GM23338 (cell line): ENCODE measurements around the gene SLC52A1. TPM values are rescaled to one million over a fixed set of nuclear protein-coding genes. Genes with fewer than 3 reads are reported as not detected.
A peak's percentile ranks its signal among the peaks of the same experiment; 100 is the strongest.

ENCODE experiments used
- ATAC-seq: fragments of 200-7000 bp; cut with Tn5 transposase; 3 replicates; pipeline ENCODE4 v1.9.1; 2020
- DNase-seq: peaks from one replicate; pipeline ENCODE4 v3.0.0-alpha.2; 2015; ENCODE audit warnings: low spot score
- H2AFZ ChIP-seq: fragments of 200-600 bp; sonication (generic); 2 replicates; pipeline ENCODE4 v1.8.0; 2016; ENCODE audit warnings: antibody characterized with exemption, mild to moderate bottlenecking, moderate library complexity
- H3F3A ChIP-seq: fragments of 200-600 bp; sonication (generic); replicated peaks from 2 replicates; pipeline ENCODE4 v1.8.0; 2017; ENCODE audit warnings: antibody characterized with exemption, mixed run types, low read depth
- H3K27ac ChIP-seq: fragments of 200-600 bp; sonication (generic); 2 replicates; pipeline ENCODE4 v1.6.1; 2016; ENCODE audit warnings: low read depth
- H3K27me3 ChIP-seq: fragments of 200-600 bp; sonication (generic); 2 replicates; pipeline ENCODE4 v1.8.0; 2016; ENCODE audit warnings: mild to moderate bottlenecking, mixed run types, moderate library complexity; ENCODE audit not compliant: insufficient read depth
- H3K36me3 ChIP-seq: fragments of 200-600 bp; sonication (generic); 2 replicates; pipeline ENCODE4 v1.8.0; 2016; ENCODE audit warnings: mild to moderate bottlenecking; ENCODE audit not compliant: insufficient read depth
- H3K4me1 ChIP-seq: fragments of 200-600 bp; sonication (generic); 2 replicates; pipeline ENCODE4 v1.8.0; 2016; ENCODE audit warnings: mild to moderate bottlenecking, moderate library complexity; ENCODE audit not compliant: insufficient read depth
- H3K4me2 ChIP-seq: fragments of 200-600 bp; sonication (generic); 2 replicates; pipeline ENCODE4 v1.7.1; 2017; ENCODE audit warnings: mixed run types
- H3K4me3 ChIP-seq: fragments of 200-600 bp; sonication (generic); 2 replicates; pipeline ENCODE4 v1.6.1; 2016; ENCODE audit warnings: mixed run types
- H3K79me2 ChIP-seq: fragments of 200-600 bp; sonication (generic); replicated peaks from 2 replicates; pipeline ENCODE4 v1.8.0; 2017; ENCODE audit warnings: mild to moderate bottlenecking; ENCODE audit not compliant: insufficient read depth
- H3K9me2 ChIP-seq: fragments of 200-600 bp; sonication (generic); 2 replicates; pipeline ENCODE4 v1.8.0; 2017; ENCODE audit not compliant: insufficient read depth
- H4K20me1 ChIP-seq: fragments of 200-600 bp; sonication (generic); replicated peaks from 2 replicates; pipeline ENCODE4 v1.8.0; 2017; ENCODE audit warnings: mild to moderate bottlenecking; ENCODE audit not compliant: insufficient read depth
- H3K27ac Mint-ChIP-seq: 2 replicates; pipeline ENCODE4 v1.8.0; 2020; ENCODE audit warnings: inconsistent platforms, mild to moderate bottlenecking, moderate library complexity, mixed read lengths
- H3K27me3 Mint-ChIP-seq: 3 replicates; pipeline ENCODE4 v1.8.0; 2022; ENCODE audit warnings: low read depth, mild to moderate bottlenecking, moderate library complexity, mixed read lengths, inconsistent platforms; ENCODE audit not compliant: insufficient read depth, poor library complexity
- H3K36me3 Mint-ChIP-seq: 3 replicates; pipeline ENCODE4 v1.8.0; 2021; ENCODE audit warnings: low read depth, mild to moderate bottlenecking, inconsistent platforms, moderate library complexity, mixed read lengths
- H3K4me1 Mint-ChIP-seq: 3 replicates; pipeline ENCODE4 v1.8.0; 2020; ENCODE audit warnings: mild to moderate bottlenecking, inconsistent platforms, mixed read lengths
- H3K4me3 Mint-ChIP-seq: 3 replicates; pipeline ENCODE4 v1.8.0; 2021; ENCODE audit warnings: moderate library complexity, mild to moderate bottlenecking, inconsistent platforms, mixed read lengths
- H3K9me3 Mint-ChIP-seq: 3 replicates; pipeline ENCODE4 v1.8.0; 2020; ENCODE audit warnings: moderate library complexity, mild to moderate bottlenecking, inconsistent platforms, mixed read lengths
- CTCF ChIP-seq, 2 experiments: fragments of 200-600 bp in 1 of 2; sonication (generic) in 1 of 2; conservative IDR thresholded peaks; 2 replicates each; pipeline versions ENCODE4 v1.5.1 to v1.6.1; 2016 to 2017; ENCODE audit warnings: antibody characterized with exemption in 2 of 2, low read depth in 2 of 2, mild to moderate bottlenecking in 2 of 2, moderate library complexity in 1 of 2
- EZH2phosphoT487 ChIP-seq: fragments of 200-600 bp; sonication (generic); IDR thresholded peaks from one replicate; pipeline ENCODE4 v1.8.1; 2018; ENCODE audit warnings: antibody characterized with exemption; ENCODE audit not compliant: unreplicated experiment
- JUNB ChIP-seq: IDR thresholded peaks from one replicate; pipeline ENCODE4 v1.6.1; 2016; ENCODE audit warnings: antibody characterized with exemption; ENCODE audit not compliant: unreplicated experiment
- REST ChIP-seq: IDR thresholded peaks from one replicate; pipeline ENCODE4 v1.6.1; 2018; ENCODE audit warnings: antibody characterized with exemption; ENCODE audit not compliant: unreplicated experiment
- polyA plus RNA-seq: library from polyadenylated mRNA; unstranded; fragments of >200 nt; fragmentation: Nextera tagmentation; extraction: Ambion mirVana; gene quantifications from 2 replicates; pipeline ENCODE4 v1.2.1, GENCODE V29; 2016
- total RNA-seq: library from RNA; depleted of rRNA; stranded (reverse); fragments of >200 nt; shearing (Covaris generic); gene quantifications from 2 replicates; pipeline ENCODE4 v1.2.3, GENCODE V29; 2014
- TF ChIP-seq, protein P1 (sequence below): IDR thresholded peaks from 2 replicates; pipeline ENCODE4 v1.6.1; 2016; ENCODE audit warnings: antibody characterized with exemption

SLC52A1 gene
- total and polyA plus RNA-seq, 2 experiments from 2014 or later = 0.21 to 0.63 TPM

- H3K27ac Mint-ChIP-seq = no peak overlapping the region
- no peaks in the 10 kb centered on the region for H3K4me1 ChIP-seq
- TF ChIP-seq EZH2phosphoT487 (no peak), CTCF (conservative IDR thresholded peaks at IDR 0.05; ENCODE audit: low read depth in 2 of 2) (peak; percentile 25 to 69; a peak in 3 of 4 replicates)
- no peaks in the 10 kb centered on the region for H3K27me3 ChIP-seq
- H3K79me2 ChIP-seq = no peaks in the 10 kb centered on the region
- peaks cover 59% of the 10 kb centered on the region for H3K36me3 Mint-ChIP-seq
- H3K27me3 Mint-ChIP-seq = peaks cover 2% of the 10 kb centered on the region
- peaks cover 6% of the 10 kb centered on the region; the same call in 1 of the 2 replicates for H4K20me1 ChIP-seq
- no peaks in the 10 kb centered on the region for H3K9me3 Mint-ChIP-seq
- no peak overlapping the region for H3K4me3 Mint-ChIP-seq
- H3K4me2 ChIP-seq = no peak overlapping the region
- H3F3A ChIP-seq = no peaks in the 10 kb centered on the region
- H3K27ac ChIP-seq = no peak overlapping the region
- no peaks in the 10 kb centered on the region for H3K9me2 ChIP-seq
- H2AFZ ChIP-seq = no peak overlapping the region
- H3K4me3 ChIP-seq = no peak overlapping the region
- H3K36me3 ChIP-seq = peaks cover 17% of the 10 kb centered on the region
- ATAC-seq = peak; percentile 91
- no peaks in the 10 kb centered on the region for H3K4me1 Mint-ChIP-seq
- peak; percentile 42 for DNase-seq
These were observed 15.7 kb downstream of the SLC52A1 start for GRCh38 chr17:5019475-5019956.

- H3K4me2 ChIP-seq = no peak overlapping the region
- H3K4me3 Mint-ChIP-seq = no peak overlapping the region
- H3K9me3 Mint-ChIP-seq = no peaks in the 10 kb centered on the region
- H2AFZ ChIP-seq = no peak overlapping the region
- peaks cover 8% of the 10 kb centered on the region for H3K27me3 Mint-ChIP-seq
- H3K9me2 ChIP-seq = no peaks in the 10 kb centered on the region
- no peak overlapping the region for H3K27ac ChIP-seq
- no peaks in the 10 kb centered on the region for H3K4me1 Mint-ChIP-seq
- H3K36me3 ChIP-seq = peaks cover 21% of the 10 kb centered on the region
- H3F3A ChIP-seq = no peaks in the 10 kb centered on the region
- DNase-seq = no peak
- peaks cover 56% of the 10 kb centered on the region for H3K36me3 Mint-ChIP-seq
- no peak overlapping the region for H3K27ac Mint-ChIP-seq
- H3K27me3 ChIP-seq = no peaks in the 10 kb centered on the region
- no peak overlapping the region for H3K4me3 ChIP-seq
- H3K79me2 ChIP-seq = no peaks in the 10 kb centered on the region
- no peak for ATAC-seq
- no peaks in the 10 kb centered on the region for H3K4me1 ChIP-seq
- H4K20me1 ChIP-seq = no peaks in the 10 kb centered on the region
- TF ChIP-seq REST = no peak
- TF ChIP-seq JUNB = no peak
- no peak for TF ChIP-seq CTCF (conservative IDR thresholded peaks at IDR 0.05; ENCODE audit: low read depth in 2 of 2)
- no peak for TF ChIP-seq EZH2phosphoT487
- TF ChIP-seq, protein P1, sequence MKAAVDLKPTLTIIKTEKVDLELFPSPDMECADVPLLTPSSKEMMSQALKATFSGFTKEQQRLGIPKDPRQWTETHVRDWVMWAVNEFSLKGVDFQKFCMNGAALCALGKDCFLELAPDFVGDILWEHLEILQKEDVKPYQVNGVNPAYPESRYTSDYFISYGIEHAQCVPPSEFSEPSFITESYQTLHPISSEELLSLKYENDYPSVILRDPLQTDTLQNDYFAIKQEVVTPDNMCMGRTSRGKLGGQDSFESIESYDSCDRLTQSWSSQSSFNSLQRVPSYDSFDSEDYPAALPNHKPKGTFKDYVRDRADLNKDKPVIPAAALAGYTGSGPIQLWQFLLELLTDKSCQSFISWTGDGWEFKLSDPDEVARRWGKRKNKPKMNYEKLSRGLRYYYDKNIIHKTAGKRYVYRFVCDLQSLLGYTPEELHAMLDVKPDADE = no peak
These were observed 20.9 kb downstream of the SLC52A1 start for GRCh38 chr17:5014357-5014756.
